PC-3 (cell line): ENCODE measurements around the gene MBLAC1. TPM values are rescaled to one million over a fixed set of nuclear protein-coding genes. Genes with fewer than 3 reads are reported as not detected.

Source experiments
- ATAC-seq: fragments of 200-7000 bp; cut with Tn5 transposase; 2 replicates; pipeline ENCODE4 v1.9.1; 2020; ENCODE audit warnings: mild to moderate bottlenecking, moderate library complexity
- BruUV-seq: library from RNA; stranded (reverse); fragments of 400-500 nt; replicated peaks from 2 replicates; lab custom pipeline; 2021; lab: Mats Ljungman, UMichigan
- CTCF ChIA-PET: fragments of 300-600 bp; sonication (Branson Sonifier 250); formaldehyde crosslinking; loops from one replicate; lab custom pipeline; 2022; ENCODE audit warnings: antibody characterized with exemption; lab: Charles Lee
- POLR2A ChIA-PET: fragments of 300-600 bp; sonication (Branson Sonifier 250); formaldehyde crosslinking; loops from one replicate; lab custom pipeline; 2022; ENCODE audit warnings: antibody characterized with exemption; ENCODE audit not compliant: unreplicated experiment; lab: Charles Lee
- DNase-seq: peaks from one replicate; pipeline ENCODE4 v3.0.0-alpha.2; 2015
- H2AFZ ChIP-seq: fragments of 300-600 bp; sonication (generic); 2 replicates; pipeline ENCODE4 v1.6.0; 2016; ENCODE audit warnings: antibody characterized with exemption, low read length
- H3F3A ChIP-seq: fragments of 300-600 bp; sonication (generic); one replicate; pipeline ENCODE4 v1.6.0; 2017; ENCODE audit warnings: antibody characterized with exemption, low read length, control low read depth, mild to moderate bottlenecking; ENCODE audit not compliant: unreplicated experiment
- H3K27ac ChIP-seq: fragments of 300-600 bp; sonication (generic); 2 replicates; pipeline ENCODE4 v1.5.1; 2016; ENCODE audit warnings: mild to moderate bottlenecking, low read length
- H3K27me3 ChIP-seq: fragments of 300-600 bp; sonication (generic); 2 replicates; pipeline ENCODE4 v1.6.1; 2016; ENCODE audit warnings: low read length, mixed read lengths
- H3K36me3 ChIP-seq: fragments of 300-600 bp; sonication (generic); 2 replicates; pipeline ENCODE4 v1.6.1; 2016; ENCODE audit warnings: low read depth, mixed run types, low read length, mixed read lengths
- H3K4me1 ChIP-seq: fragments of 300-600 bp; sonication (generic); 2 replicates; pipeline ENCODE4 v1.5.1; 2016; ENCODE audit warnings: low read length; ENCODE audit not compliant: insufficient read depth
- H3K4me2 ChIP-seq: fragments of 300-600 bp; sonication (generic); 2 replicates; pipeline ENCODE4 v1.6.0; 2016; ENCODE audit warnings: low read length
- H3K4me3 ChIP-seq: fragments of 300-600 bp; sonication (generic); 2 replicates; pipeline ENCODE4 v1.5.1; 2016; ENCODE audit warnings: mild to moderate bottlenecking, low read length, mixed read lengths
- H3K79me2 ChIP-seq: fragments of 300-600 bp; sonication (generic); 2 replicates; pipeline ENCODE4 v1.6.1; 2017; ENCODE audit warnings: low read length, mixed read lengths
- H3K9ac ChIP-seq: fragments of 300-600 bp; sonication (generic); 2 replicates; pipeline ENCODE4 v1.6.0; 2016; ENCODE audit warnings: mild to moderate bottlenecking, low read length
- H3K9me2 ChIP-seq: fragments of 300-600 bp; sonication (generic); replicated peaks from 2 replicates; pipeline ENCODE4 v1.6.1; 2016; ENCODE audit warnings: mixed run types, low read length, mixed read lengths
- H3K9me3 ChIP-seq: fragments of 300-600 bp; sonication (generic); 2 replicates; pipeline ENCODE4 v1.6.1; 2016; ENCODE audit warnings: low read length, mixed read lengths
- H4K20me1 ChIP-seq: fragments of 300-600 bp; sonication (generic); 2 replicates; pipeline ENCODE4 v1.6.1; 2016; ENCODE audit warnings: low read length, mixed read lengths
- CTCF ChIP-seq: fragments of 300-600 bp; sonication (generic); conservative IDR thresholded peaks from 2 replicates; pipeline ENCODE4 v1.5.1; 2017; ENCODE audit warnings: antibody characterized with exemption, low read depth, mild to moderate bottlenecking, low read length
- EZH2 ChIP-seq: fragments of 300-600 bp; sonication (generic); IDR thresholded peaks from one replicate; pipeline ENCODE4 v1.6.1; 2017; ENCODE audit warnings: antibody characterized with exemption, mild to moderate bottlenecking, low read length; ENCODE audit not compliant: unreplicated experiment
- EZH2phosphoT487 ChIP-seq: fragments of 300-600 bp; sonication (generic); IDR thresholded peaks from 2 replicates; pipeline ENCODE4 v1.6.1; 2018; ENCODE audit warnings: mild to moderate bottlenecking, antibody characterized with exemption, low read length, borderline replicate concordance
- intact Hi-C: fragments of 100-400 bp; cut with micrococcal nuclease; formaldehyde crosslinking; loops from 2 replicates; pipeline ENCODE4 v1.9.0; 2023
- total RNA-seq: library from RNA; depleted of rRNA; stranded (reverse); fragments of >200 nt; gene quantifications from 2 replicates; pipeline ENCODE4 v1.2.3, GENCODE V29; 2014

MBLAC1 gene
- total RNA-seq, 1 experiment from 2014 or later = 2.7 TPM

GRCh38 chr7:100171087-100171681 lies 44.4 kb downstream of the MBLAC1 start:
- no peaks in the 10 kb centered on the region for H3K79me2 ChIP-seq
- peaks cover 8% of the 10 kb centered on the region; the same call in 1 of the 2 replicates for H3K4me1 ChIP-seq
- ATAC-seq (peak; percentile 26), DNase-seq (no peak)
- no peaks in the 10 kb centered on the region for H3K27me3 ChIP-seq
- no peaks in the 10 kb centered on the region for H3K9me3 ChIP-seq
- H2AFZ ChIP-seq = peak overlapping the region; percentile 64; the same call in 1 of the 2 replicates
- no peaks in the 10 kb centered on the region for H4K20me1 ChIP-seq
- H3K9ac ChIP-seq = no peak overlapping the region
- H3K4me3 ChIP-seq = peak overlapping the region; percentile 61
- TF ChIP-seq EZH2 (no peak), EZH2phosphoT487 (no peak), CTCF (no peak)
- no peaks in the 10 kb centered on the region for H3F3A ChIP-seq
- no TSS peak for BruUV-seq
- no peaks in the 10 kb centered on the region for H3K36me3 ChIP-seq
- ChIA-PET CTCF (no interaction called here), POLR2A (no interaction called here)
- no peak overlapping the region for H3K27ac ChIP-seq
- intact Hi-C loops = no loop called here
- no peaks in the 10 kb centered on the region for H3K9me2 ChIP-seq
- peak overlapping the region; percentile 83 for H3K4me2 ChIP-seq

- H3K4me1 ChIP-seq = peaks cover 14% of the 10 kb centered on the region; the same call in 1 of the 2 replicates
- no peaks in the 10 kb centered on the region for H3K9me3 ChIP-seq
- no peak overlapping the region for H3K27ac ChIP-seq
- no peaks in the 10 kb centered on the region for H3K36me3 ChIP-seq
- no peaks in the 10 kb centered on the region for H3F3A ChIP-seq
- no peaks in the 10 kb centered on the region for H3K79me2 ChIP-seq
- no TSS peak for BruUV-seq
- no peaks in the 10 kb centered on the region for H3K9me2 ChIP-seq
- H4K20me1 ChIP-seq = no peaks in the 10 kb centered on the region
- 0 out of 2 replicates have a peak overlapping the region, but pooled peaks have one; percentile 64 for H2AFZ ChIP-seq
- no peak overlapping the region for H3K9ac ChIP-seq
- ChIA-PET CTCF (no interaction called here), POLR2A (no interaction called here)
- no peaks in the 10 kb centered on the region for H3K27me3 ChIP-seq
- TF ChIP-seq EZH2phosphoT487 (no peak), CTCF (no peak), EZH2 (no peak)
- intact Hi-C loops = no loop called here
- H3K4me2 ChIP-seq = peak overlapping the region; percentile 83; the same call in 1 of the 2 replicates
- peak overlapping the region; percentile 61; the same call in 1 of the 2 replicates for H3K4me3 ChIP-seq
- ATAC-seq (no peak), DNase-seq (no peak)
Observed at GRCh38 chr7:100171840-100172239, 45.1 kb downstream of the MBLAC1 start.

GRCh38 chr7:100173806-100174495 lies 47.2 kb downstream of the MBLAC1 start:
- ATAC-seq (no peak), DNase-seq (no peak)
- intact Hi-C loops = no loop called here
- Histone ChIP-seq H3K27me3 (no peaks in the 10 kb centered on the region), H3K4me1 (peaks cover 9% of the 10 kb centered on the region; the same call in 1 of the 2 replicates), H3K4me2 (no peak overlapping the region), H3K9me2 (no peaks in the 10 kb centered on the region), H4K20me1 (no peaks in the 10 kb centered on the region), H3K36me3 (no peaks in the 10 kb centered on the region), H2AFZ (no peak overlapping the region), H3K79me2 (no peaks in the 10 kb centered on the region), H3K9ac (no peak overlapping the region), H3F3A (no peaks in the 10 kb centered on the region), H3K9me3 (no peaks in the 10 kb centered on the region), H3K4me3 (no peak overlapping the region), H3K27ac (no peak overlapping the region)
- ChIA-PET CTCF (no interaction called here), POLR2A (no interaction called here)
- no peak for TF ChIP-seq EZH2phosphoT487
- no TSS peak for BruUV-seq
